ENCODE measurements around the gene CYP2F1.
"Not testable (repeated sequence)": the region's sequence is repeated elsewhere in the genome, so short reads cannot be mapped to it uniquely, and the experiment has no call there.

DNA sequence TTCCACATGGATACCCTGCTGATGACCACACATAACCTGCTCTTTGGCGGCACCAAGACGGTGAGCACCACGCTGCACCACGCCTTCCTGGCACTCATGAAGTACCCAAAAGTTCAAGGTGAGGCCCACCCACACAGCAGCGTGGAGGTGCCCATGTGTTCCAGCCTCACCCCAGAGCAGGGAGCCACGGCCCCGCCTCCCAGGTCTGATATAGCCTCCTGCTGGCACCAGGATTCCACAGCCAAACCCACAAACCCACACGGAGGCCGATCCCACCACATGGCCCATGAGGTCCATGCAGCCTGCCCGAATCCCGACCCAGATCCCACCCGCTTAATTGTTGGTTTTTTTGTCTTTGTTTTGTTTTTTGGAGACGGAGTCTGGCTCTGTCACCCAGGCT is 8.6 kb downstream of the CYP2F1 start:
- TF ChIP-seq, protein P1, sequence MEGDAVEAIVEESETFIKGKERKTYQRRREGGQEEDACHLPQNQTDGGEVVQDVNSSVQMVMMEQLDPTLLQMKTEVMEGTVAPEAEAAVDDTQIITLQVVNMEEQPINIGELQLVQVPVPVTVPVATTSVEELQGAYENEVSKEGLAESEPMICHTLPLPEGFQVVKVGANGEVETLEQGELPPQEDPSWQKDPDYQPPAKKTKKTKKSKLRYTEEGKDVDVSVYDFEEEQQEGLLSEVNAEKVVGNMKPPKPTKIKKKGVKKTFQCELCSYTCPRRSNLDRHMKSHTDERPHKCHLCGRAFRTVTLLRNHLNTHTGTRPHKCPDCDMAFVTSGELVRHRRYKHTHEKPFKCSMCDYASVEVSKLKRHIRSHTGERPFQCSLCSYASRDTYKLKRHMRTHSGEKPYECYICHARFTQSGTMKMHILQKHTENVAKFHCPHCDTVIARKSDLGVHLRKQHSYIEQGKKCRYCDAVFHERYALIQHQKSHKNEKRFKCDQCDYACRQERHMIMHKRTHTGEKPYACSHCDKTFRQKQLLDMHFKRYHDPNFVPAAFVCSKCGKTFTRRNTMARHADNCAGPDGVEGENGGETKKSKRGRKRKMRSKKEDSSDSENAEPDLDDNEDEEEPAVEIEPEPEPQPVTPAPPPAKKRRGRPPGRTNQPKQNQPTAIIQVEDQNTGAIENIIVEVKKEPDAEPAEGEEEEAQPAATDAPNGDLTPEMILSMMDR (conservative IDR thresholded peaks at IDR 0.05), result not testable (repeated sequence)
- not testable (repeated sequence) for TF ChIP-seq ZFX (IDR thresholded peaks at IDR 0.05)
